Measurements from ENCODE around the gene TNFRSF18.

Gene TNFRSF18

DNA sequence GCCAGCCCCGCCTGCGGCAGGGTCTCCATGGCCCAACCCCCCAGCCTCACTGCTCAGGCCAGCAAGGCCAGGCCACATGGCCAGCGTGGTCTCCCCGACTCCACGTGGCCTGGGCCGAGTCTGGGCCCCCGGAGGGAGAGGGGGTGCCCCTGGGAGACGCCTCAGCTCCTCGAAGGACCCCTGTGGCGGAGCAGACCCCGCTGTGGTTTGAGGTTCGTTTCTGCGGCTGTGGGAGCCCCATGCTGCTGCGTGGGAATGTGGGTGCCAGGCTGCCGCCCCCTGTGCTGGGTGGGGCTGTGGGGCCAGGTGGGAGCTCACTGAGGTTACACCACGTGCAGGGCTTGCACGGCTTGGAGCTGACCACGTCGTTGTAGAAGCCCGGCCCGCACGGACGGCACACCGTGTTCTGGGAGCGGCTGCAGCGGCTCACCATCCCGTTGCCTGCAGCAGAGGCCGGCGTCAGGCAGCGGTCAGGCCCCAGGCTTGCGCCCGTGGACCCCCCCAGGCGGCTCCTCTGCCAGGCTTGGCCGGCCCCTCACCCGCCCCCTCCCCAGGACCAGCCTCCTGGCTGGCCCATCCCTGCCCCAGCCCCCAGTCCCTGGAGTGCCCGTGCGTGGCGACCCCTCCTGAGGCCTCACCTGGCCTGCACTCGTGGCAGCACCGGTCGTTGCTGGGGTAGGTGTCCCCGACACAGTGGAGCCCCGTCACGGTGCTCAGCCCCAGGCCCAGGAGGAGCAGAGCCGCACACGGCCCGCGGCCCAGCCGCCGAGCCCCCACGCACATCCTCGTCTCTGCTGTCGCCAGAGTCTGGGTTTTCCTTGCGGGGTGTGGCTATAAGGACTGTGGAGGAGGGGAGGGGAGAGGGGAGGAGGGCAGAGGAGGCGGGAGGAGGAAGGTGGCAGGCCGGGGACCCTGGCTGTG, 7.2 kb upstream of the TNFRSF18 start, which contains the start of gene TNFRSF4:
TSS of gene TNFRSF4 (minus strand) at position 809 of the 921 bp plus-strand sequence. CDS start at position 783, 26 bp downstream.
- DNase-seq (ENCODE audit: low spot score), result no peak

GRCh38 chr1:1212780-1213344, 6.5 kb upstream of the TNFRSF18 start:
- DNase-seq (ENCODE audit: low spot score), result peak; percentile 67

- DNase-seq (ENCODE audit: low spot score), result no peak
Observed at GRCh38 chr1:1211541-1212441, 5.4 kb upstream of the TNFRSF18 start.

GRCh38 chr1:1210726-1211540, 4.5 kb upstream of the TNFRSF18 start:
- no peak for DNase-seq (ENCODE audit: low spot score)

DNA sequence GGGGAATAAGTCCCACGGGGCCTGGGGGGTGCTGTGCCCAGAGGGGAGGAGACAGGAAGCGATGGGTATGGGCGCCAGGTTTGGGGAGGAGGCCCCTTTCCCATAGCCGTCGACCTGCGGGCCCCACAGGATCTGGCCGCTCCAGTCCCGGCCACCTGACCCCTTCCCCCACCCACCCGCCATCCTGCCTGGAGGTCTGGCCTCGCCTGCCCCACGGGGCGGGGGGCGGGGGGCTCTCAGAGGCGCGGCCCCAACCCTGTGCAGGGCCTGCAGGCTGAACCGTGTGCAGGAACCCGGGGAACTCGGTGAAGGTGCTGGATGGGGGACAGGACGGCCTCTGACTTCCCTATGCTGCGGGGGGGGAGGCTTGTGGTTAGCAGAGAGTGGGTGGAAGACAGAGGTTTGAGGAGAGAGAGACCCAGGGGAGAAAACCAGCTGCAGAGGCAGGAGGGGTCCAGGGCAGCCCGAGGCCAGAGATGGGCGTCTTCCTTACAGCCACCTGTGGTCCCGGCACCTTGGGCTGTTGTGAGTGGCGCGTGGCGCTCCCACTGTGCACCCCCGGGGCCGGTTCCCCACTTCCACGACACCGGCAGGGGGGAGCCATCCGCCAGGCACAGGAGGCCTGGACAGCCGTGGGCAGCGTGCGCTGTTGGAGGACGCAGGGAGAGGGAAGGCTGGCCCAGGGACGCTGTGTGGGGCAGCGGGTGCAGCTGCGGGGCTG, 2.5 kb upstream of the TNFRSF18 start:
- DNase-seq (ENCODE audit: low spot score), result no peak

DNA sequence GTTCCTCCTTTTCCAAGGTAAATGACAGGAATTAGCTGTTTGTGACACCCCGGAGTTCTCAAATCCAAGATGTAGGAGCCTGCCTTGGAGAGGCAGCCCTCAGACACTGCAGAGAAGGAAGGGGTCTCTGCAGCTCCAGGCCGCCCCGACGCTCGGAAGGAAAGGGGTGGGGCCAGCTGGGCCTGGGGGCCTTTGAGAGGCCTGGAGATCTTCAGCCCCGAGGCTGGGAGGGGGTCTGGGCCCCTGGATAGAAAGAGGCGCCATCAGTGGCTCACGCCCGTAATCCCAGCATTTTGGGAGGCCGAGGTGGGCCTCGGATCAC, 1.1 kb upstream of the TNFRSF18 start:
- no peak for DNase-seq (ENCODE audit: low spot score)

DNA sequence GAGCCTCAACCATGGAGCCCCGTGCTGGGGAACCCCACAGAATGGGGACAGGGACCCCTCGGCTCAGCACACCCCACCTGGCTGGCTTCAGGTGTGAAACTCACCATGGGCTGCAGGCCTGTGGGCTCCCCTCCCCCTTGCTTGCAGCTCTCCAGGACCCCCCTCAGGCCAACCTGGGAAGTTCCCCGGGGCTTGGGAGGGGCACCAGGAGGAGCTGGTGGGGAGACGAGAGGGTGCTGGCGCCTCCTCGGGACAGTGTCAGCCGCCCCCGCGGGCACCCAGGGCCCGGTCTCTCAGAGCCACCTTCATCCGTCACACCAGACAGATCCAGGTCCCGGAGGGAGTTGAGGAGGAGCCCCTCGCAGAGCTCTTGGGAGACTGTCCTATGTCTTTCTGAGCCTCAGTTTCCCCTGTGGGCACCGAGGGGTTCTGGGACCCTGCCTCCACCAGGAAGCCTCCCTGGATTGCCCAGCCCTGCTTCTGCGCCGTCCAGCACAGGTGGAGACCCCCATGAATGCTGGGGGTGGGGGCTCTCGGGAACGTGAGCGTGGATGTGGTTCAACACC, 657 bp upstream of the TNFRSF18 start:
- DNase-seq (ENCODE audit: low spot score), result no peak

DNA sequence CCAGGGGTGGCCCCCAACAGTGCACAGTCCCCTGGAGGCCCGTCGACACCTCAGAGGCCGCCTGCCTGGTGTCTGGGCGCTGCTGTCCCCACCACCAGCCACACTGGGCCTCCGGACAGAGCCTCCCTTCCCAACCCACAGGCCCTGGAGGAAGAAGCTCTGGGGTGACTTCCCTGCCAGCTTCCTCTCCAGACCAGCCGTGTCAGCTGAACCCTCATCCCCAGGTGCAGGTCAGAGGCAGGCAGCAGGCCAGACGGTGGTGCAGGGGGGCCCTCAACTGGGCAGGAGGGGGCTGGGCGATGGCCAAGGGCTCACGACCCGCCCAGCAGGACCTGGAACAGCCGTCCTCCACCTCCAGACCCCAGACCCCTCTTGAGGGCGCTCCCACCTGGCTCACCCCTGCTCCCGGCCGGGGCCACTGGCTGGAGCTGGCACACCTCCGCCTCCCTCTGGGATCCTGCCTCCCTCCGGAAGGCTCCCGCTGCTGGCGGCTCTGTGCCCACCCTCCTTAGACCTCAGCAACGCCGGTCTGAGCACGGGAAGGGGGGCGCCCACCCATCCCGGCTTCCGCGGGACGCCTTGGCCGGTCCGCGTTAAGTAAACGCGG, 520 bp downstream of the TNFRSF18 start:
- DNase-seq (ENCODE audit: low spot score), result no peak

GRCh38 chr1:1204998-1205768, 1.2 kb downstream of the TNFRSF18 start:
- no peak for DNase-seq (ENCODE audit: low spot score)

GRCh38 chr1:1204425-1204920, 1.9 kb downstream of the TNFRSF18 start:
- no peak for DNase-seq (ENCODE audit: low spot score)

DNA sequence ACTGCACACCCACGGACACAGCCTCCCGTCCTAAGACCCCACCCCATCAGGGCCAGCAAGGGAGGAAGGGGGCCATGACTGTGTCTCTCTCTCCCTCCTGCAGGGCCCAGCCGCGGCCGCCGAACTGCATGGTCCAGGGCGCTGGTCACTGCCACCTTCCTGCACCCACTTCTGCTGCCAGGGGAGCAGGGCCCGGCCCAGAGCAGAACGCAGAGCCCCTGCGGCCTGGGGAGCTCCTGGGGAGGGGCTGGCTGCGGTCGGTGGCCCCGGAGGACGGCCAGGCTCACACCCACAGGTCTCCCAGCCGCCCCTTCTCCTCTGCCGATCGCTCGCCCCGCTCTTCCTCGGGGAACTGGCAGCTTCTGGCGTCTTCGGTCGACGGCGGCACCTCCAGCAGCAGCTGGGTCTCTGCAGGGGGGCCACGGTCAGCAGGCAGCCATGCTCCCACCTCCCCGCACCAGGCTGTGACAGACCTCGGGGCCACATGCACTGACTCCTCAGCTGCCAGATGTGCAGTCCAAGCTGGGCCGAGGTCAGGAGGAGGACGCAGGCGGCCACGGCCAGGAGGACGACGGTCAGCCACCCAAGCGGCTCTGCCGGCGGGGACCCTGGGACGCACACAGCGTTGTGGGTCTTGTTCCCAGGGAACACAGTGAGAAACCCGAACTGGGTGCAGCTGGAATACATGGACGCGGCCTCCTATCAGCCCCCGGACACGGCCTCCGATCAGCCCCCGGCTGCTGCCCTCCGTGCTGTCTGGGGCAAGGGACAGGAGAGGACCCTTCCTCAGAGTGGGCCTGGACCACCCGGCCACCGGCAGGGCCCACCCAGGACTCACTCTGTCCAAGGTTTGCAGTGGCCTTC, 2.6 kb downstream of the TNFRSF18 start:
- no peak for DNase-seq (ENCODE audit: low spot score)

- no peak for DNase-seq (ENCODE audit: low spot score)
Observed at GRCh38 chr1:1202831-1203560, 3.4 kb downstream of the TNFRSF18 start.

DNA sequence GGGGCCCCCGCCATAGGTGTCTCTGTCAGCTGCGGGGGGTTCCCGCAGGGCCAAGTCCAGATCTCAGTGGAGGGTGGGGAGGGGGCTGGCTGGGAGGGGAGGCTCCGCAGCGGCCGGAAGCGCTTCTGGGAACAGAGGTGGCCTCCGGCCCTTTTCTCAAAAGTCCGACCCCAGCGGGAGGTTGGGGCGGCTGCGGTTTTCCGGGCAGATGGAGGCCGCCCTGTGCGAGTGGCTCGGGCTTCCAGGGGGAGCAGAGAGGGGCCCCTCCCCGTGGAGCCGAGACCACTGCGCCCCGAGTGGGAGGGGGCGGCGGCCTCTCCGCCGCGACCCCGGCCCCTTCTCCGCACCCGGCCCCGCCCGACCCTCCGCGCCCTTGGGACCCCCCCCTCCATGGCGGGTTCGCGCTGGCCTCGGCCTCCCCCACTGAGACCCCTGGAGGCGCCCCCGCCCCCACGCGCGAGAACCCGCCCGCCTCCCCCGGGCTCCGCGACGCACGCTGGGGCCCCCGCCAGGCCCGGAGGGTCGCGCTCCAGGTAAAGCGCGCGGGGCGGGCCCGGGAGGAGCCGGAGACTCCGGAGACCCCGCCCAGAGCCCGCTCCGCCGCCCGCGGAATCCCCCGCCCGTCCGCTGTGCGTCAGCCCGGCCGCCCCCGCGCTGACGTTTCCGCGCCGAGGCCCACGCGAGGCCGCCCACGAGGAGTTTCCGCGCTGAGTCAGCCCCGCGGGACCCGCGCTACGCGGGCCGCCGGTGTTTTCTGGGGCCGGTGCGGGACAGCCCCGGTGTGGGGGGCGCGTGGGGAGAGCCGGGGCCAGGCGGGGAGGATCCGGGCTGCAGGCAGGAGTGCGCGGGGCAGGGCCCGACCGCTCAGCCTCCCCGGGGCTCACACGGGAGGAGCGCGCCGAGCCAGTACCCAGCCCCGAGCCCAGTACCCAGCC, 5.2 kb downstream of the TNFRSF18 start:
- DNase-seq (ENCODE audit: low spot score), result no peak

DNA sequence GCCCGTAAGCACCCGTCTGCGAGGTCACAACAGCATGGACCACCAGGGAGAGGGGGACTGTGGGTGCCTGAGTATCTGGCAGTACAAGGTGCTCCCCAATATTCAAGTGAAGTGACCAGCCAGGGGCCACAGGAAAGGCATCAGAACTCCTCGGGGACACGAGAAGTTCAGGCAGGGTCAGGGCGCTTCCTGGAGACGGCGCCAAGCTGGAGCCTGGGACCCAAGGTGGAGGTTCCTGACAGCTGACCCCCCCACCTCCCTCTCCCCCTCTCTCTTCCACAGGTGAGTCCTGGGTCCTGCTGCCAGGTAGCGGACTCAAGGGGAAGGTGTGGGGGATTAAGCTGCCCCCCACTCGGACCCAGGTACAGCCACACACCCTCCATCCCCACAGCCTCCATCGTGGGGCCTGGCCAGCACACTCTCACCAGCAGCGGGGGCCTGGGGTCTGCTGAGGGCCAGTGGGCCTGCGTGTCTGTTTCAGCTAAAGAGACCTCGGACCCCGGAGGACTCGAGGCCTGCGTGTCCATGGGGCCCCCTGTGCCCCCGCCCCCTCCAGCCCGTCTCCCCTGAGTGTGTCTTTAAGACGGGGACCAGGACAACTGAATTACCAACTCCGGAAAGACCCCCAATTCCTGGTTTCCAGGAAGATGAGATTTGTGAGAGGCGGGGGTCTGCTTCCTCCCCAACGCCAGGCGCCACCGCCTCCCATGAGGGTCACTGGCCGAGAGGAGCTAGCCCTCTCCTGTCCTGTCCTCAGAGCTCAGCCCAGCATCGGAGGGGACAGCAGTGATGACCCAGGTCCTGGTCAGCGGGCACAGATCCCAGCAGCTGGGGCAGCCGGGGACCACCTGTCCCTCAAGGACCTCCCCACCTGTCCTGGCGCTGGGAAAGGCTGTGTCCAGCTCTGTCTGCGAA, 6.2 kb downstream of the TNFRSF18 start:
- DNase-seq (ENCODE audit: low spot score), result no peak

Measured in kidney capillary endothelial cell (primary cell).